Measurements from ENCODE around the gene PRPSAP1. TPM values are rescaled to one million over a fixed set of nuclear protein-coding genes. Genes with fewer than 3 reads are reported as not detected.
A peak's percentile ranks its signal among the peaks of the same experiment; 100 is the strongest.
"Not testable (repeated sequence)": the region's sequence is repeated elsewhere in the genome, so short reads cannot be mapped to it uniquely, and the experiment has no call there.

PRPSAP1 gene
- total and polyA plus RNA-seq, 4 experiments from 2014 or later: 55.2 to 99.1 (median 64.6) TPM

DNA sequence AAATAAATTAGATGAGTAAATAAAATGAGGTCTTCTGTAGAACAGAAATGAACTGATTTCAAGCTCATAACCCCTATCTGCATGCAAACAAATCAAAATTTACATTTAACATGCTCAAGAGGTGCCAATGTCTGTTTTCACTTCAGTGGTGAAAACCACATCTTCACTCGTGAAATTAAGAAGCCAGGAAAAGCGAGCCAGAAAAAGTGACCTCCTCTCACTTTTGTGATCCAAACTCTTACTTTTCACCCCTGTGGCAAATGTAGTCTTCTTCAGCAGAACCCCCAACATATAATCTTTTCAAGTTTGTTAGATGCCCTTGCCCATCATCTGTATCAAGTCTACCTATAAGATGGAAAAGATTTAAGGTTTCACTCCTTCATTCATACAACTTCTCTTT, 36.2 kb downstream of the PRPSAP1 start:
- H3K4me1 Mint-ChIP-seq: peaks cover 8 to 11% (median 11%) of the 10 kb centered on the region in 4 donors
- intact Hi-C loops (cut with micrococcal nuclease): no loop called here
- H3K27me3 Mint-ChIP-seq: no peaks in the 10 kb centered on the region
- H3K36me3 Mint-ChIP-seq: peaks cover 26 to 50% of the 10 kb centered on the region in 2 donors
- peak overlapping the region in 1 of 7 donors; percentile 58 for H3K27ac Mint-ChIP-seq
- no peaks in the 10 kb centered on the region for H3K27me3 ChIP-seq (ENCODE audit: insufficient read depth, low read length)
- no peak overlapping the region for H3K4me3 ChIP-seq (ENCODE audit: low read length in 2 of 2)
- ChIA-PET CTCF (ENCODE audit: partially characterized antibody) (interaction anchor here (1.0 to 1.6 kb wide), 4 partner anchors 67 to 307 kb away, joined by 3 to 4 read pairs (median 4); no protein-coding TSS in a partner anchor), POLR2A (ENCODE audit: partially characterized antibody) (no interaction called here)
- H3K9me3 ChIP-seq (ENCODE audit: control insufficient read depth in 1 of 2, low read length in 2 of 2): no peaks in the 10 kb centered on the region
- peaks cover 0 to 3% (median 0%) of the 10 kb centered on the region in 8 donors for H3K9me3 Mint-ChIP-seq
- DNase-seq: no peak
- peak overlapping the region in 1 of 8 donors; percentile 13 for H3K4me3 Mint-ChIP-seq
- peaks cover 12% of the 10 kb centered on the region for H3K36me3 ChIP-seq (ENCODE audit: insufficient read depth, low read length)
- no peak overlapping the region for H3K27ac ChIP-seq (ENCODE audit: low read depth, low read length)
- H3K4me1 ChIP-seq (ENCODE audit: insufficient read depth, low read length): no peaks in the 10 kb centered on the region

DNA sequence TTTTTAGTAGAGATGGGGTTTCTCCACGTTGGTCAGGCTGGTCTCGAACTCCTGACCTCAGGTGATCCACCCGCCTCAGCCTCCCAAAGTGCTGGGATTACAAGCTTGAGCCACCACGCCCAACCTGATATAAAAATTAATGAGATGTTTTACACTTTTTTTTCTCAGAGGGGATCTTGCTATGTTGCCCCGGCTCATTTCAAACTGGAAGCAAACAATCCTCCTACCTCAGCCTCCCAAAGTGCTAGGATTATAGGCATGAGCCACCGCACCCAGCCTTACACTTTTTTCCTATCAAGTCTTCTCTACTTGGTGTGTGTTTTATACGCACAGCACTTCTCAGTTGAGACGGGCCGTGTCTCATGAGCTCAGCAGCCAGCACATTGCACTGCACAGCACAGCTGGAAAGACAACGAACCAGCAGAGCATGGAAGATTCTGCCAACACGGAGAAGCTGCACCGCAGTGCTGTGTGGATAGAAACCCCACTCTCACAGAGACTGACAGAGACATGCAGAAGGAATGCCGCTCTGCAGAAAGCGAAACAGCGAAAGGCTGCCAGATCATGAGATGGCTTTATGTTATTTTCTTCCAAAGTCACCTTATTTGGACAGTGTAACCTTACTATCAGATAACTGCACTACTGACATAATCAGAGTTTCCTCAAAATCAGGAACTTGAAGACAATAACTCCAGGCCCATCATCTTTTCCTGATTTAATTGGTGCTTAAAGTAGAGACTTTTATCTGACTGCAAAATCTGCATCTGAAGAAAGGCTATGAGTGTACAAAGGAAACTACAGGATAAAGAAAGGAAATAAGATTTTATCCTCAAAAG, 39.1 kb downstream of the PRPSAP1 start:
- Mint-ChIP-seq H3K27ac (peak overlapping the region in 6 of 7 donors; percentile 38 to 73 (median 50)), H3K9me3 (peaks cover 0 to 3% (median 0%) of the 10 kb centered on the region in 8 donors), H3K36me3 (peaks cover 24 to 42% of the 10 kb centered on the region in 2 donors), H3K4me3 (peak overlapping the region in 4 of 8 donors; percentile 11 to 30 (median 26)), H3K4me1 (peaks cover 8 to 11% (median 11%) of the 10 kb centered on the region in 4 donors), H3K27me3 (no peaks in the 10 kb centered on the region)
- H3K27me3 ChIP-seq (ENCODE audit: insufficient read depth, low read length): no peaks in the 10 kb centered on the region
- H3K27ac ChIP-seq (ENCODE audit: low read depth, low read length): no peak overlapping the region
- peaks cover 20% of the 10 kb centered on the region for H3K36me3 ChIP-seq (ENCODE audit: insufficient read depth, low read length)
- H3K4me3 ChIP-seq (ENCODE audit: low read length in 2 of 2): no peak overlapping the region
- no peak for DNase-seq
- H3K9me3 ChIP-seq (ENCODE audit: control insufficient read depth in 1 of 2, low read length in 2 of 2): no peaks in the 10 kb centered on the region
- ChIA-PET CTCF (ENCODE audit: partially characterized antibody) (interaction anchor here (0.9 to 1.6 kb wide), 5 partner anchors 11 to 360 kb away, joined by 3 to 4 read pairs (median 4); no protein-coding TSS in a partner anchor), POLR2A (ENCODE audit: partially characterized antibody) (no interaction called here)
- no peaks in the 10 kb centered on the region for H3K4me1 ChIP-seq (ENCODE audit: insufficient read depth, low read length)
- intact Hi-C loops (cut with micrococcal nuclease): no loop called here

DNA sequence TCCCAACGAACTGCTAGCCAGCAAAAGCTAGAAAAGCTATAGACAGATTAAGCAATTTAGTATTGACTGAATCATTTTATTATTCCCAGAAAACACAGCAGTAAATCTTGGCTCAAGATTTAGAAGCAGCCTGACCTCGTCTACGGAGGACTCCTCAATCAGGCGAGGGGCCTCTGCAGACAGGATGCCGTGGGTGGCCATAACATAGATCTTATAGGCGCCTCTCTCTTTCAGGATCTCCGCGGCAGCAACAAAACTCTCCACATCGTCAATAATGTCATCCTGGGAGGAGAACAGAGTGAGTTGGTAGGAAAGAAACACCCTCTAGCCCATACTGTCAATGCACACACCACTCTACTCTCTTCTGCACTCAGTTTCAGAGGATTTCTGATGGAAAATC, 41.0 kb downstream of the PRPSAP1 start:
- Mint-ChIP-seq H3K4me1 (peaks cover 8 to 11% (median 11%) of the 10 kb centered on the region in 4 donors), H3K36me3 (peaks cover 28 to 43% of the 10 kb centered on the region in 2 donors), H3K27ac (no peak overlapping the region), H3K4me3 (no peak overlapping the region), H3K9me3 (peaks cover 0 to under 1% (median 0%) of the 10 kb centered on the region in 8 donors), H3K27me3 (no peaks in the 10 kb centered on the region)
- intact Hi-C loops (cut with micrococcal nuclease): no loop called here
- Histone ChIP-seq H3K36me3 (ENCODE audit: insufficient read depth, low read length) (peaks cover 20% of the 10 kb centered on the region), H3K27me3 (ENCODE audit: insufficient read depth, low read length) (no peaks in the 10 kb centered on the region), H3K9me3 (ENCODE audit: control insufficient read depth in 1 of 2, low read length in 2 of 2) (no peaks in the 10 kb centered on the region), H3K4me3 (ENCODE audit: low read length in 2 of 2) (no peak overlapping the region), H3K4me1 (ENCODE audit: insufficient read depth, low read length) (no peaks in the 10 kb centered on the region), H3K27ac (ENCODE audit: low read depth, low read length) (no peak overlapping the region)
- POLR2A ChIA-PET (ENCODE audit: partially characterized antibody): no interaction called here
- DNase-seq: no peak
- CTCF ChIA-PET (ENCODE audit: partially characterized antibody): interaction anchor here (0.6 to 0.9 kb wide), 2 partner anchors 14 to 702 kb away, joined by 3 read pairs; no protein-coding TSS in a partner anchor

DNA sequence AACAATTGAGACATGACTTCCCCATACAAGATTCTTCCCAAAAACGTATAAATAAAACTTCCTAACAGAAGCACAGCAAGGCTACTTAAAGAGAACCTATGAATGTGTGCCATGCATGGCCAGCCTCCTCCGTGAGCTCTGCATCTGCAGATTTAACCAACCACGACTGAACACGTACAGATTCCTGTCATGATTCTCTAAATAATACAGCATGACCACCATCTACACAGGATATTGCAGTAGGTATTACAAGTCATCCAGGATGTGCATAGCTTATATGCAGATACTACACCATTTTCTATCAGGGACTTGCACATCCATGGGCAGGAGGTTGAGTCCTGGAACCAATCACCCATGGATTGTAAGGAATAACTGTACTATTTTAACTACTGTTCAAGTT, 44.3 kb downstream of the PRPSAP1 start:
- Histone ChIP-seq H3K4me1 (ENCODE audit: insufficient read depth, low read length) (no peaks in the 10 kb centered on the region), H3K9me3 (ENCODE audit: control insufficient read depth in 1 of 2, low read length in 2 of 2) (no peaks in the 10 kb centered on the region), H3K4me3 (ENCODE audit: low read length in 2 of 2) (no peak overlapping the region), H3K36me3 (ENCODE audit: insufficient read depth, low read length) (peaks cover 20% of the 10 kb centered on the region), H3K27me3 (ENCODE audit: insufficient read depth, low read length) (no peaks in the 10 kb centered on the region), H3K27ac (ENCODE audit: low read depth, low read length) (no peak overlapping the region)
- Mint-ChIP-seq H3K4me1 (peaks cover 0 to 2% (median under 1%) of the 10 kb centered on the region in 4 donors), H3K27ac (no peak overlapping the region), H3K27me3 (no peaks in the 10 kb centered on the region), H3K9me3 (no peaks in the 10 kb centered on the region), H3K36me3 (peaks cover 25 to 29% of the 10 kb centered on the region in 2 donors), H3K4me3 (no peak overlapping the region)
- CTCF ChIA-PET (ENCODE audit: partially characterized antibody): interaction anchor here (0.5 to 15.4 kb wide), 6 partner anchors 9 to 296 kb away, joined by 3 to 225 read pairs (median 3); no protein-coding TSS in a partner anchor
- POLR2A ChIA-PET (ENCODE audit: partially characterized antibody): interaction anchor here (1.1 kb wide), 1 partner anchor 44 kb away, joined by 6 read pairs; the partner anchor contains the start of gene PRPSAP1
- DNase-seq: no peak
- intact Hi-C loops (cut with micrococcal nuclease): no loop called here

DNA sequence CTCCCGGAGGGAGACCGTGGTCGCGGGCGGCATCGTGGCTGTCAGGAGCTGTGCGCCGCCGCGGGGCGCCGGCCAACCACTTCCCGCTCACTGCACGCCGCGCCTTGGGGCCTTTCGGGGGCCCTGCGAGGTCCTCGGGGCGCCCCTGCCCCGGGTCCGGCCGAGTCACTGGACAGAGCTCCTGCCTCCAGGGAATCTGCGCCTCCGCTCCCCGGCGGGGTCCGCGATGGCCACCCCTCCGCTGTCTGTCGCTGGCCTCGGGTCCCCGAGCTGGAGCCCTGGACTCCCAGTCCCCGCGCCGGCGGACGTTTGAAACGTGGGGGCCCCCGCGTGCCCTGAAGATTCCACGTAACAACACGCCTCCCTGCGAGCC, 45.8 kb downstream of the PRPSAP1 start, which contains the start of gene QRICH2:
QRICH2 (minus strand) TSS at position 311 of the 373 bp plus-strand sequence; CDS start at position 33, 278 bp downstream.
- CTCF ChIA-PET (ENCODE audit: partially characterized antibody): interaction anchor here (0.5 to 15.4 kb wide), 5 partner anchors 7 to 958 kb away, joined by 3 to 225 read pairs (median 5); partner anchors contain the start of gene SPHK1
- Mint-ChIP-seq H3K4me1 (peaks cover 0 to 2% (median under 1%) of the 10 kb centered on the region in 4 donors), H3K9me3 (no peaks in the 10 kb centered on the region), H3K27me3 (no peaks in the 10 kb centered on the region), H3K36me3 (peaks cover 15 to 18% of the 10 kb centered on the region in 2 donors), H3K27ac (no peak within 1 kb of the TSS), H3K4me3 (no peak within 1 kb of the TSS)
- Histone ChIP-seq H3K36me3 (ENCODE audit: insufficient read depth, low read length) (peaks cover 12% of the 10 kb centered on the region), H3K4me1 (ENCODE audit: insufficient read depth, low read length) (no peaks in the 10 kb centered on the region), H3K27ac (ENCODE audit: low read depth, low read length) (no peak within 1 kb of the TSS), H3K4me3 (ENCODE audit: low read length in 2 of 2) (no peak within 1 kb of the TSS), H3K9me3 (ENCODE audit: control insufficient read depth in 1 of 2, low read length in 2 of 2) (no peaks in the 10 kb centered on the region), H3K27me3 (ENCODE audit: insufficient read depth, low read length) (no peaks in the 10 kb centered on the region)
- POLR2A ChIA-PET (ENCODE audit: partially characterized antibody): no interaction called here
- no peak for DNase-seq
- intact Hi-C loops (cut with micrococcal nuclease): no loop called here

DNA sequence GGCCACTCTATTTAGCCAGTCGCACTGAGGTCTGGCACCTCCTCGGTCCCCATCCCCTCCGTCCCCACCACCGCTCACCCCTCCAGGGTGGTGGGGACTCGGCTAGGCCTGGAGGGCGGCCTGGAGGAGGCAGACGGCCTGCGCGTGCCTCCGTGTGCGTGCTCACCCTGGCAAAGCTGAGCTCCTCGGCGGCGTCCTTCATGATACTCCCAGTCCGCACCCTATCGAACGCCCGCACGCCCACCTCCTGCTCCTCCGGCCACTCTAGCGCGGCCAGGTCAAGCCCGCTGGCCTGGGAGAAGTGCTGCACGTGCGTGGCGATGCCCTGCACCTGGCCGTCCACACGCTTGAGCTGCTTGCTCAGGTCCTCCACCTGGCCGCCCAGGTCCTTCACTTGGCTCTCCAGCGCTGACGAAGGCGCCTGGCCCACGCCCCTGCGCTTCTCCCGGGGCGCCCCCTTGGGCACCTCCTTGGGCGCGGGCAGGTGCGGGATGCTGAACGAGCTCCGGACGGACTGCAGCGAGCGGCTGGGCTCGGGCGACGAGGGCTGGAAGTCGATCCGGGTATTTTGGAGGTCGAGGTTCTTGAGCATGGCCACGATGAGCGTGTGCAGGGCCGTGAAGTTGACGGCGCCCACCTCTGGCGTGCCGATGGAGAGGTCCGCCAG, 46.3 kb downstream of the PRPSAP1 start:
- H3K27me3 Mint-ChIP-seq: no peaks in the 10 kb centered on the region
- ChIA-PET CTCF (ENCODE audit: partially characterized antibody) (interaction anchor here (1.3 to 15.4 kb wide), 3 partner anchors 77 to 293 kb away, joined by 3 to 225 read pairs (median 5); partner anchors contain the start of gene SPHK1), POLR2A (ENCODE audit: partially characterized antibody) (interaction anchor here (0.6 kb wide), 1 partner anchor 499 kb away, joined by 4 read pairs; no protein-coding TSS in a partner anchor)
- DNase-seq: no peak
- no peaks in the 10 kb centered on the region for H3K9me3 ChIP-seq (ENCODE audit: control insufficient read depth in 1 of 2, low read length in 2 of 2)
- H3K4me1 Mint-ChIP-seq: peaks cover 0 to 1% (median 0%) of the 10 kb centered on the region in 4 donors
- no peaks in the 10 kb centered on the region for H3K4me1 ChIP-seq (ENCODE audit: insufficient read depth, low read length)
- no peaks in the 10 kb centered on the region for H3K9me3 Mint-ChIP-seq
- no peak overlapping the region for H3K27ac ChIP-seq (ENCODE audit: low read depth, low read length)
- peaks cover 12 to 15% of the 10 kb centered on the region in 2 donors for H3K36me3 Mint-ChIP-seq
- peaks cover 7% of the 10 kb centered on the region for H3K36me3 ChIP-seq (ENCODE audit: insufficient read depth, low read length)
- H3K4me3 Mint-ChIP-seq: no peak overlapping the region
- intact Hi-C loops (cut with micrococcal nuclease): no loop called here
- H3K27ac Mint-ChIP-seq: no peak overlapping the region
- no peaks in the 10 kb centered on the region for H3K27me3 ChIP-seq (ENCODE audit: insufficient read depth, low read length)
- no peak overlapping the region for H3K4me3 ChIP-seq (ENCODE audit: low read length in 2 of 2)

DNA sequence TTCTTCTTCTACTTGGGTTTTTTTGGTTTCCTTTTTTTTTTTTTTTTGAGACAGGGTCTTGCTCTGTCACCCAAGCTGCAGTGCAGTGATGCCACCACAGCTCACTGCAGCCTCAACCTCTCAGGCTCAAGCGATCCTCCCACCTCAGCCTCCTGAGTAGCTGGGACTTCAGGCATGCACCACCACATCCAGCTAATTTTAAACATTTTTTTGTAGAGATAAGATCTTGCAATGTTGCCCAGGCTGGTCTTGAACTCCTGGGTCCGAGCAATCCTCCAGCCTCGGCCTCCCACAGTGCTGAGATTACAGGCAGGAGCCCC, 48.6 kb downstream of the PRPSAP1 start:
- H3K27me3 ChIP-seq (ENCODE audit: insufficient read depth, low read length); H3K36me3 ChIP-seq (ENCODE audit: insufficient read depth, low read length); H3K27me3 Mint-ChIP-seq; POLR2A ChIA-PET (ENCODE audit: partially characterized antibody); H3K4me3 Mint-ChIP-seq; H3K27ac ChIP-seq (ENCODE audit: low read depth, low read length); DNase-seq; H3K4me3 ChIP-seq (ENCODE audit: low read length in 2 of 2); H3K9me3 Mint-ChIP-seq; H3K9me3 ChIP-seq (ENCODE audit: control insufficient read depth in 1 of 2, low read length in 2 of 2); intact Hi-C loops (cut with micrococcal nuclease); H3K4me1 Mint-ChIP-seq; H3K36me3 Mint-ChIP-seq; H3K4me1 ChIP-seq (ENCODE audit: insufficient read depth, low read length); H3K27ac Mint-ChIP-seq: not testable (repeated sequence)
- CTCF ChIA-PET (ENCODE audit: partially characterized antibody): interaction anchor here (1.1 to 15.4 kb wide), 6 partner anchors 80 to 292 kb away, joined by 4 to 225 read pairs (median 17); partner anchors contain the start of gene SPHK1
